Endothelial cell of umbilical vein (primary cell): ENCODE results near the gene MTREX. TPM values are rescaled to one million over a fixed set of nuclear protein-coding genes. Genes with fewer than 3 reads are reported as not detected.

Source experiments
- BruUV-seq: library from RNA; stranded (reverse); fragments of 400-500 nt; replicated peaks from 2 replicates; lab custom pipeline; 2021; lab: Mats Ljungman, UMichigan
- CTCF ChIA-PET: fragments of 300-600, 350-600 bp; sonication (Branson Sonifier 250); formaldehyde crosslinking; loops from one replicate; lab custom pipeline; 2021; ENCODE audit warnings: antibody characterized with exemption, inconsistent platforms; lab: Charles Lee
- POLR2A ChIA-PET: fragments of 300-600, 350-600 bp; sonication (Branson Sonifier 250); formaldehyde crosslinking; loops from one replicate; lab custom pipeline; 2021; ENCODE audit warnings: antibody characterized with exemption, inconsistent platforms; lab: Charles Lee
- DNase-seq: peaks from one replicate; pipeline ENCODE4 v3.0.0-alpha.2; 2011; ENCODE audit warnings: low read depth, low spot score
- FAIRE-seq: peaks from 2 replicates; lab custom pipeline; 2011; peaks lifted over from hg19 to GRCh38; lab: Jason Lieb, UNC
- H2AFZ ChIP-seq: 2 replicates; pipeline ENCODE4 v1.6.0; 2012; ENCODE audit warnings: low read depth, low read length, control low read depth, inconsistent platforms
- H3K27ac ChIP-seq: 2 replicates; pipeline ENCODE4 v1.5.1; 2011; ENCODE audit warnings: low read depth, mild to moderate bottlenecking, control low read depth, low read length, moderate library complexity; ENCODE audit not compliant: insufficient read depth
- H3K27me3 ChIP-seq, 2 experiments: 2 replicates each; pipeline versions ENCODE4 v1.6.0 to v1.6.1; 2011; ENCODE audit warnings: low read length in 2 of 2, mixed read lengths in 1 of 2; ENCODE audit not compliant: control insufficient read depth in 2 of 2, insufficient read depth in 2 of 2
- H3K36me3 ChIP-seq, 2 experiments: 2 replicates in 1 of 2; 3 replicates in 1 of 2; pipeline ENCODE4 v1.5.1; 2011; ENCODE audit warnings: low read length in 2 of 2, mild to moderate bottlenecking in 1 of 2, moderate library complexity in 1 of 2; ENCODE audit not compliant: control insufficient read depth in 2 of 2, insufficient read depth in 2 of 2; ENCODE audit errors: extremely low read depth in 1 of 2
- H3K4me1 ChIP-seq: 3 replicates; pipeline ENCODE4 v1.5.1; 2011; ENCODE audit warnings: mild to moderate bottlenecking, low read length; ENCODE audit not compliant: control insufficient read depth, insufficient read depth; ENCODE audit errors: extremely low read depth
- H3K4me2 ChIP-seq: 2 replicates; pipeline ENCODE4 v1.6.1; 2011; ENCODE audit warnings: low read length, control low read depth, mixed read lengths; ENCODE audit not compliant: insufficient read depth
- H3K4me3 ChIP-seq, 3 experiments: fragments of 200-600 bp in 1 of 3; sonication (generic), shearing (Covaris generic) in 1 of 3; replicated peaks in 1 of 3; 2 replicates each; pipeline ENCODE4 v1.5.1; 2011 to 2016; ENCODE audit warnings: control low read depth in 3 of 3, low read length in 3 of 3, mild to moderate bottlenecking in 2 of 3, inconsistent platforms in 1 of 3, low read depth in 1 of 3, moderate library complexity in 1 of 3; ENCODE audit not compliant: insufficient read depth in 1 of 3
- H3K79me2 ChIP-seq: 2 replicates; pipeline ENCODE4 v1.6.0; 2012; ENCODE audit warnings: low read length, inconsistent platforms; ENCODE audit not compliant: control insufficient read depth, insufficient read depth
- H3K9ac ChIP-seq: replicated peaks from 2 replicates; pipeline ENCODE3; 2011; ENCODE audit warnings: low read length, control low read depth; ENCODE audit not compliant: insufficient read depth; ENCODE audit errors: extremely low read depth
- H3K9me1 ChIP-seq: replicated peaks from 3 replicates; pipeline ENCODE4 v1.6.0; 2011; ENCODE audit warnings: mild to moderate bottlenecking, low read length; ENCODE audit not compliant: control insufficient read depth, insufficient read depth; ENCODE audit errors: extremely low read depth
- H3K9me3 ChIP-seq: replicated peaks from 2 replicates; pipeline ENCODE4 v1.5.1; 2012; ENCODE audit warnings: low read length, inconsistent platforms; ENCODE audit not compliant: control insufficient read depth, insufficient read depth
- H4K20me1 ChIP-seq: replicated peaks from 2 replicates; pipeline ENCODE3; 2011; ENCODE audit warnings: mild to moderate bottlenecking, low read length; ENCODE audit not compliant: control insufficient read depth, insufficient read depth; ENCODE audit errors: extremely low read depth
- EZH2 ChIP-seq: IDR thresholded peaks from 2 replicates; pipeline ENCODE4 v1.6.1; 2012; ENCODE audit warnings: borderline replicate concordance, low read depth, mild to moderate bottlenecking, moderate library complexity, low read length, inconsistent platforms; ENCODE audit not compliant: severe bottlenecking
- FOS ChIP-seq: IDR thresholded peaks from 2 replicates; pipeline ENCODE4 v1.6.1; 2011; ENCODE audit warnings: mild to moderate bottlenecking, low read length, moderate library complexity, borderline replicate concordance; ENCODE audit not compliant: insufficient read depth
- GATA2 ChIP-seq: IDR thresholded peaks from 2 replicates; pipeline ENCODE4 v1.7.0; 2011; ENCODE audit warnings: low read depth, mild to moderate bottlenecking, moderate library complexity, mixed read lengths, low read length; ENCODE audit not compliant: insufficient read length, insufficient read depth
- JUN ChIP-seq: IDR thresholded peaks from 2 replicates; pipeline ENCODE4 v1.6.1; 2011; ENCODE audit warnings: borderline replicate concordance, low read depth; ENCODE audit not compliant: insufficient read length, insufficient read depth
- MYC ChIP-seq: IDR thresholded peaks from one replicate; pipeline ENCODE4 v1.6.1; 2011; ENCODE audit warnings: mild to moderate bottlenecking, low read depth, low read length
- POLR2A ChIP-seq: IDR thresholded peaks from 2 replicates; pipeline ENCODE4 v1.6.1; 2012; ENCODE audit warnings: low read depth, mild to moderate bottlenecking, control low read depth, low read length
- POLR2AphosphoS5 ChIP-seq: IDR thresholded peaks from 2 replicates; pipeline ENCODE4 v1.6.1; 2012; ENCODE audit warnings: low read depth, mild to moderate bottlenecking, control low read depth, low read length, moderate library complexity; ENCODE audit not compliant: insufficient read depth
- dilution Hi-C: fragments of 300-500 bp; cut with MboI; formaldehyde crosslinking; loops from one replicate; pipeline ENCODE4 v1.15.0; 2019; ENCODE audit warnings: low sequenced_read_pairs; ENCODE audit not compliant: extremely low pct_ligation_motif_present
- intact Hi-C: fragments of 100-400 bp; cut with micrococcal nuclease; formaldehyde crosslinking; loops from one replicate; pipeline ENCODE4 v1.10.0; 2022
- polyA plus RNA-seq, 4 experiments: library from polyadenylated mRNA; depleted of rRNA in 3 of 4; stranded (reverse) in 3 of 4; unstranded in 1 of 4; fragments of >200 nt; gene quantifications; 2 replicates each; pipeline versions ENCODE4 v1.2.1 to v1.2.3, GENCODE V29; 2011 to 2012; ENCODE audit warnings: missing spikeins in 1 of 4
- total RNA-seq: library from RNA; stranded (reverse); gene quantifications from 2 replicates; pipeline ENCODE4 v1.2.3, GENCODE V29; 2021
- TF ChIP-seq, protein P1 (sequence below): IDR thresholded peaks from 2 replicates; pipeline ENCODE4 v1.6.1; 2011; ENCODE audit not compliant: insufficient read depth, insufficient read length
- TF ChIP-seq, protein P2 (sequence below), 2 donors: IDR thresholded peaks; 1 replicate in 1 of 2; 2 replicates in 1 of 2; pipeline ENCODE4 v1.5.1; 2011; ENCODE audit warnings: low read length in 2 of 2, mild to moderate bottlenecking in 2 of 2, moderate library complexity in 2 of 2, control low read depth in 1 of 2, inconsistent platforms in 1 of 2, low read depth in 1 of 2; ENCODE audit not compliant: insufficient read depth in 1 of 2; ENCODE audit errors: extremely low read depth in 1 of 2

Gene MTREX
- total and polyA plus RNA-seq, 2 donors (not counting 3 experiments of a cell fraction or from before 2014, with no cell fraction given) = 9.8 to 76.3 TPM

- no peak for DNase-seq
- dilution Hi-C loops = no loop called here
- H4K20me1 ChIP-seq = no peaks in the 10 kb centered on the region
- H3K9ac ChIP-seq = no peak overlapping the region
- H3K27ac ChIP-seq = no peak overlapping the region
- no peaks in the 10 kb centered on the region for H3K79me2 ChIP-seq
- no peak for FAIRE-seq
- TF ChIP-seq JUN = no peak
- TF ChIP-seq, protein P1, sequence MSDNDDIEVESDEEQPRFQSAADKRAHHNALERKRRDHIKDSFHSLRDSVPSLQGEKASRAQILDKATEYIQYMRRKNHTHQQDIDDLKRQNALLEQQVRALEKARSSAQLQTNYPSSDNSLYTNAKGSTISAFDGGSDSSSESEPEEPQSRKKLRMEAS = no peak
- TF ChIP-seq MYC = no peak
- TF ChIP-seq, protein P2, sequence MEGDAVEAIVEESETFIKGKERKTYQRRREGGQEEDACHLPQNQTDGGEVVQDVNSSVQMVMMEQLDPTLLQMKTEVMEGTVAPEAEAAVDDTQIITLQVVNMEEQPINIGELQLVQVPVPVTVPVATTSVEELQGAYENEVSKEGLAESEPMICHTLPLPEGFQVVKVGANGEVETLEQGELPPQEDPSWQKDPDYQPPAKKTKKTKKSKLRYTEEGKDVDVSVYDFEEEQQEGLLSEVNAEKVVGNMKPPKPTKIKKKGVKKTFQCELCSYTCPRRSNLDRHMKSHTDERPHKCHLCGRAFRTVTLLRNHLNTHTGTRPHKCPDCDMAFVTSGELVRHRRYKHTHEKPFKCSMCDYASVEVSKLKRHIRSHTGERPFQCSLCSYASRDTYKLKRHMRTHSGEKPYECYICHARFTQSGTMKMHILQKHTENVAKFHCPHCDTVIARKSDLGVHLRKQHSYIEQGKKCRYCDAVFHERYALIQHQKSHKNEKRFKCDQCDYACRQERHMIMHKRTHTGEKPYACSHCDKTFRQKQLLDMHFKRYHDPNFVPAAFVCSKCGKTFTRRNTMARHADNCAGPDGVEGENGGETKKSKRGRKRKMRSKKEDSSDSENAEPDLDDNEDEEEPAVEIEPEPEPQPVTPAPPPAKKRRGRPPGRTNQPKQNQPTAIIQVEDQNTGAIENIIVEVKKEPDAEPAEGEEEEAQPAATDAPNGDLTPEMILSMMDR (IDR thresholded peaks at IDR 0.05; ENCODE audit: extremely low read depth in 1 of 2, insufficient read depth in 1 of 2, low read depth in 1 of 2, low read length in 2 of 2) = no peak
- no peak for TF ChIP-seq POLR2AphosphoS5
- no peak for TF ChIP-seq GATA2
- no peak for TF ChIP-seq FOS
- no peak for TF ChIP-seq POLR2A
- TF ChIP-seq EZH2 = no peak
- no peaks in the 10 kb centered on the region for H3K9me3 ChIP-seq
- no peaks in the 10 kb centered on the region for H3K27me3 ChIP-seq
- no peaks in the 10 kb centered on the region for H3K9me1 ChIP-seq
- no TSS peak for BruUV-seq
- intact Hi-C loops = no loop called here
- no peak overlapping the region for H3K4me3 ChIP-seq
- no peak overlapping the region for H2AFZ ChIP-seq
- no peak overlapping the region for H3K4me2 ChIP-seq
- CTCF ChIA-PET = interaction anchor here (1.6 kb wide), 1 partner anchor 8 kb away, joined by 4 read pairs; no protein-coding TSS in a partner anchor
- peaks cover 0 to 3% of the 10 kb centered on the region in 2 experiments for H3K36me3 ChIP-seq
- POLR2A ChIA-PET = no interaction called here
- peaks cover 17% of the 10 kb centered on the region for H3K4me1 ChIP-seq
Measured at GRCh38 chr5:55441107-55441771, 133.4 kb downstream of the MTREX start.
